Measurements from ENCODE around the gene WIPI1. TPM values are rescaled to one million over a fixed set of nuclear protein-coding genes. Genes with fewer than 3 reads are reported as not detected.
"Not testable (repeated sequence)": the region's sequence is repeated elsewhere in the genome, so short reads cannot be mapped to it uniquely, and the experiment has no call there.

WIPI1 gene
- total RNA-seq, 1 experiment from 2014 or later, result 33.6 TPM

DNA sequence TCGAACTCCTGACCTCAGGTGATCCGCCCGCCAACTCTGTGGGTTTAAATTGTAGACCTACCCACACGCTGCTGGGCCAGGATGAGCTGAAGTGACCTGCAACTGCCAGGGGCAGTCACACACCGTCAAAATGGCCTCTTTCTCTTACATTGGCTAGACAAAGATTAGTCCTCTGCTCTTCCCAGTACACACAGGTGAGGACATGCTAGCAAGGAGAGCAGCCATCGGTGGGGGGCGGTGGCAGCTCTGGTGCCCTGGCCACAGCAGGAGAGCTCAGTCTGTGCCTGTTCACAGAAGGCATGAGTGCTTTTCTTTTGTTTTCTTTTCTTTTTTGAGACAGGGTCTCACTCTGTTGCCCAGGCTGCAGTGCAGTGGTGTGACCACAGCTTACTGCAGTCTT is 29.7 kb downstream of the WIPI1 start:
- no peak for DNase-seq (ENCODE audit: low read depth)
- in situ Hi-C loops (cut with HindIII; ENCODE audit: low pct_unique_long_range_greater_than_20kb, low sequenced_read_pairs), result no loop called here

DNA sequence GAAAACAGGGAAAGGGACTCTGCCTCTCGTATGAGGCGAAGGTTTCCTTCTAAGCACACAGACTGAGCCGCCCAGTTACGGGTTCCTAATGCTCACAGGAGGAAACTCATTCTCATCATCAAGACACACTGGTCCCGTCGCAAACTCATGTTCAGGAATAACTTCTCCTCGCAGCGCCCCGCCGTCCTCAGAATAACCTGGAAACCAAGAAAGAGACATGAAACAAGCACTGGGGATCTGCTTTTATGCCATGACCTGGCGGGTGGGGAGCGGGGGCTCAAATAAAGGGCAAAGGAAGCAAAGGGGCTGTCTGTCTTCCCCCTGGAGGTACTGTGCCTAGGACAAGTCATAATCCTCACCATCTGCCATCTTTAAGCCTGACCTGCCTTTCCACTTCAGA is 31.3 kb downstream of the WIPI1 start:
- DNase-seq (ENCODE audit: low read depth), result no peak
- in situ Hi-C loops (cut with HindIII; ENCODE audit: low pct_unique_long_range_greater_than_20kb, low sequenced_read_pairs), result no loop called here

DNA sequence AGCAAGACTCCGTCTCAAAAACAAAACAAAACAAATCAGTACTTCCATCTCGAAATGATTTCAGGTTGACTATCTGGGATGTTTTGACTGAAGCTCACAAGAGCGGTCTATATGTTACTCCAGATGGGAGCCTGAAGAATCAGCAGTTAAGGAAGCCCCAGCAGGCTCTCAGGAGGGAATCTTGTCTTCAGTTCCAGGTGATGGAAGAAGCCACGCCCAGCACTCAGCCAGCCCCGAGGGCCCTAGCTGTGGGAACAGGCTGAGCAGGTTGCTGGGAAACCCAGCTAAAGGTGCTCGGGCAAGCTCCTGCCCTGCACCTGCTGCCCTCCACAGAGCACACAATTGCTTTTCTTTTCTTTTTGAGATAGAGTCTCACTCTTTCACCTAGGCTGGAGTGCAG is 32.4 kb downstream of the WIPI1 start:
- DNase-seq (ENCODE audit: low read depth), result no peak
- in situ Hi-C loops (cut with HindIII; ENCODE audit: low pct_unique_long_range_greater_than_20kb, low sequenced_read_pairs), result no loop called here

DNA sequence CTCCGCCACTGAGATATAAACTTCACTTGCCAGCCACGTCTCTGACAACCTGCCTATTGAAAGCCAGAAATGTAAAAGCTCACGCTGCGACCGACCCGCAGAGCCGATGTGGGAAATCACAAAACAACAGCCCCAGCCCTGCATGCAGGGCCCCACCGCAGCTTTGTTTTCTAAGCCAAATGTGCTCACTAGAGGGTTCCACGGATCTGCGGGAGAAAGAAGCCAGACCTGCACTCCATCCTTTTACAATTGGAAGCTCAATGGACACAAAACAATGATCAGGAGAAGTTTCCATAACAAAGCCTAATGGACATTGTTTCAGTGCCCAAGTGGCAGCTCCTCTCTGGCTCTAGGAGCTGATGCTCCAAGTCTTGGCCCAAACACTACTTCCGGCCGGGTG is 33.1 kb downstream of the WIPI1 start:
- in situ Hi-C loops (cut with HindIII; ENCODE audit: low pct_unique_long_range_greater_than_20kb, low sequenced_read_pairs), result no loop called here
- no peak for DNase-seq (ENCODE audit: low read depth)

DNA sequence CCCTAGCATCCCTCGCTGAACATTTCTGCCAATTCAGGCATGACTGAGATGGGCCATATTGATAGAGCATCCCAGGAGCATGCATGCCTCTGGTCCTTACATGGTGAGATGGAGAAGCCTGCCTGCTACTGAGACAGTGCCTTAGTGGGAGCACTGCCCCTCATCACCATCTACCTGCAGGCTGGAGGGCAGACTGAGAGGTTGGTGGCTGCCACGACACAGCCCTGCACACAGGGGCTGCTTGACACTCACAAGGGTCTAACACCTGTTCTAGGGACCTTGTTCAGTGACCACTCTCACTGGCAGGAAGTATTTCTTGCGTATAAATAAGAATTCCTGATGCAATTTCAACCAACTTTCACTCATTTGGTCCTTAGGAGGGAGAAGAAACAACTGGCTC is 34.0 kb downstream of the WIPI1 start:
- in situ Hi-C loops (cut with HindIII; ENCODE audit: low pct_unique_long_range_greater_than_20kb, low sequenced_read_pairs), result no loop called here
- DNase-seq (ENCODE audit: low read depth), result no peak

DNA sequence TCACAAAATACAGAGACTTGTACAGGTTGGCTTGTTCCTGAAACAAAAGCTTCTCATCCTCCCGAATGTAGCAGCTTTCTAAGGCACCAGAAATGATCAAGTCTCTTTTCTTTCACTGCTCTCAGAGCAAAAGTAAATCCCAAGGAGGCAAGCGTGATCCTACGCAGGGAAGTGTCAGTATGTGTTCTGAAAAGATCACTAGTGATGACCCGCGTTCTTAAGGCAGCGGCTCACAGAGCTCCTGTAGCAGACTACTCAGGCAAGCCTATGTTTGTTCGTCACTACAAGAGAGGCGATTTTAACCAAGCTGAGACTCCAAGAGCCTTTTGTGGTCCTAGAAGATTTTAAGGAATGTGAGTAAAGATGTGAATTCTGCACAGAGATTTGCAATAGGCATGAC is 34.5 kb downstream of the WIPI1 start:
- in situ Hi-C loops (cut with HindIII; ENCODE audit: low pct_unique_long_range_greater_than_20kb, low sequenced_read_pairs), result no loop called here
- no peak for DNase-seq (ENCODE audit: low read depth)

DNA sequence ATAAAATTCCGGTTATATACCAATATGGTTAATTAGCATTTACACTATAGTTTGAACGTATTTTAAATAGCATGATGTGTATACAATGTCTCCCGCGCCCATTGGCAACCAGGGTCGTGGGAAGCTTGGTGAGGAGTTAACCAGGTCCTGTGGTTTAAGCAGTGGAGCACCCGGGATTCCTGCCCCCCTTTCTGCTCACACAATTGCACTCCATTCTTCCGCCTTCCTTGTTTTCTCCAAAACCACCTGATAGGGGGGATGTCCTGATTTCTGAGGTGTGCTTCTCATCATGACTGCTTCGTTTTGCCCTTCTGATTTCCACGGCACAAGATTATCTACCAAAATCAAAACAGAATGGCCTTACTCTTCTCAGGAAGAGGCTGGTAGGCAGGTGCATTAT is 35.8 kb downstream of the WIPI1 start:
- in situ Hi-C loops (cut with HindIII; ENCODE audit: low pct_unique_long_range_greater_than_20kb, low sequenced_read_pairs), result no loop called here
- no peak for DNase-seq (ENCODE audit: low read depth)

DNA sequence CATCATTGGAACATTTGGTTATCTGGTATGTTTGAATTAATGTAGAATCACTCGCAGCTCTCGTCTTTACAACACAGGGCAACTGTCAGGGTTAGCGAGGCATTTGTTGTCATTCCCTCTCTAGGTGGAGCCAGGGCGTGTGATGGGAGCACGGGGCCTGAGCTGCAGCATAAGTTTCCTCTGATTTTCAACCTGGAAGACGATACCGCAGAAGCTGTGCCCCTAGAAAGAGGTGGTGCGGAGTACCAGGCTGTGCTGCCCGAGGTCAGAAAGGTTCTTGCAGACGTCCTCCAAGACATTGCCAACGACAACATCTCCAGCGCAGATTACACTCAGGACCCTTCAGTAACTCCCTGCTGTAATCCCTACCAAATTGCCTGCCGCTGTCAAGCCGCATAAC is 37.2 kb downstream of the WIPI1 start:
- DNase-seq (ENCODE audit: low read depth), result no peak
- in situ Hi-C loops (cut with HindIII; ENCODE audit: low pct_unique_long_range_greater_than_20kb, low sequenced_read_pairs), result no loop called here

DNA sequence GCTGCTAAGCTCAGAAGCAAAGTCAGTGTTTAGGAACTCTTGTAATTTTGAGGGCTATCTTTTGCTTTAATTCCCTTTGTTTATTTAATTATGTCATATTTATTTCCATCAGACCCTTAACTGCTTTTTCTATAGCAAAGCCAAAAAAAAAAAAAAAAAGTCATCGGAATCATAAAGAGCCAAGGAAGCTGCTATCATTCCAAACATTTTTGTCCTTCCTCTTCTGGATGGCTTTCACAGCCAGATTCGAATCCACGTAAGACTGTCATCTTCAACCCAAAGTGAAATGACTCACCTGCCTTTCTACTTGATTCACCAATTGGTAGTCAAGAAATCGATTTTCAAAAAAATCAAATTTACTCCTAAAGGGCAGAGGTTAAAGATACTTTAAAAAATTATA is 38.4 kb downstream of the WIPI1 start:
- in situ Hi-C loops (cut with HindIII; ENCODE audit: low pct_unique_long_range_greater_than_20kb, low sequenced_read_pairs), result no loop called here
- no peak for DNase-seq (ENCODE audit: low read depth)

DNA sequence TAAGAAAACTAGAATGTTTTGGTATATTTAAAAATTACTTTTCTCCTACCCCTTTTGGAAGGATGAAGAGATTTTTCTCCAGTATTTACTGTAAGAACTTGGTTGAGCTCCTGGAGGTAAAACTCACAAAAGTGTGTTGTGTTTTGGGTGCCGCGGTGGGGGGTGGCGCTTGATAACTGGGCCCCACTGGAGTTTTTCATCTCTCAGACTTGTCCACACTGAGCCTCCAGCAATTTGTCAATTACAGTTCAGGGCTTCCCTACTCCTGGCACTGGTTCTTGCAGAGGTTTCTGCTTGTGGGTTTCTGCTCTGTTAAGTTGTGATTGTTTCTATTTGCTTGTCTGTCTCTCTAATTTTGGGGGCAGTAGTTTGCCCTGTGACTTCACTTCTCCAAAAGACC is 40.0 kb downstream of the WIPI1 start:
- DNase-seq (ENCODE audit: low read depth), result no peak
- in situ Hi-C loops (cut with HindIII; ENCODE audit: low pct_unique_long_range_greater_than_20kb, low sequenced_read_pairs), result no loop called here

DNA sequence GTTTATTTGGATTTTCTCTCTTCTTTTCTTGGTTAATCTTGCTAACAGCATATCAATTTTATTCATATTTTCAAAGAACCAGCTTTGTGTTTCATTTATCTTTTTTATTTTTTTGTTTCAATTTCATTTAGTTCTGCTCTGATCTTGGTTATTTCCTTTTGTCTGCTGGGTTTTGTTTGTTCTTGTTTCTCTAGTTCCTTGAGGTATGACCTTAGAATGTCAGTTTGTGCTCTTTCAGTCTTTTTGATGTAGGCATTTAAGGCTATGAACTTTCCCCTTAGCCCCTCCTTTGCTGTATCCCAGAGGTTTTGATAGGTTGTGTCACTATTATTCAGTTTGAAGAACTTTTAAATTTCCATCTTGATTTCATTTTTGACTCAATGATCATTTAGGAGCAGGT is 42.4 kb downstream of the WIPI1 start:
- in situ Hi-C loops (cut with HindIII; ENCODE audit: low pct_unique_long_range_greater_than_20kb, low sequenced_read_pairs); DNase-seq (ENCODE audit: low read depth): not testable (repeated sequence)

DNA sequence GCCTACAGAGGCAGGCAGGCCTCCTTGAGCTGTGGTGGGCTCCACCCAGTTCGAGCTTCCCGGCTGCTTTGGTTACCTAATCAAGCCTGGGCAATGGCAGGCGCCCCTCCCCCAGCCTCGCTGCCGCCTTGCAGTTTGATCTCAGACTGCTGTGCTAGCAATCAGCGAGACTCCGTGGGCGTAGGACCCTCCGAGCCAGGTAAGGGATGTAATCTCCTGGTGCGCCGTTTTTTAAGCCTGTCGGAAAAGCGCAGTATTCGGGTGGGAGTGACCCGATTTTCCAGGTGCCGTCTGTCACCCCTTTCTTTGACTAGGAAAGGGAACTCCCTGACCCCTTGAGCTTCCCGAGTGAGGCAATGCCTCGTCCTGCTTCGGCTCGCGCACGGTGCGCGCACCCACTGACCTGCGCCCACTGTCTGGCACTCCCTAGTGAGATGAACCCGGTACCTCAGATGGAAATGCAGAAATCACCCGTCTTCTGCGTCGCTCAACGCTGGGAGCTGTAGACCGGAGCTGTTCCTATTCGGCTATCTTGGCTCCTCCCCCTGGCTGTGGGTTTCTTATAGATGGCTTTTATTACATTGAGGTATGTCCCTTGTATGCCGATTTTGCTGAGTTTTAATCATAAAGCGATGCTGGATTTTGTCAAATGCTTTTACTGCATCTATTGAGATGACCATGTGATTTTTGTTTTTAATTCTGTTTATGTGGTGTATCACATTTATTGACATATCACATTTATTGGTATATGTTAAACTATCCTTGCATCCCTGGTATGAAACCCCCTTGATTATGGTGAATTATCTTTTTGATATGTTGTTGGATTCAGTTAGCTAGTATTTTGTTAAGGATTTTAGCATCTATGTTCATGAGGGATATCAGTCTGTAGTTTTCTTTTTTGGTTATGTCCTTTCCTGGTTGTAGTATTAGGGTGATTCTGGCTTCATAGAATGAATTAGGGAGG is 43.4 kb downstream of the WIPI1 start:
- DNase-seq (ENCODE audit: low read depth), result not testable (repeated sequence)

DNA sequence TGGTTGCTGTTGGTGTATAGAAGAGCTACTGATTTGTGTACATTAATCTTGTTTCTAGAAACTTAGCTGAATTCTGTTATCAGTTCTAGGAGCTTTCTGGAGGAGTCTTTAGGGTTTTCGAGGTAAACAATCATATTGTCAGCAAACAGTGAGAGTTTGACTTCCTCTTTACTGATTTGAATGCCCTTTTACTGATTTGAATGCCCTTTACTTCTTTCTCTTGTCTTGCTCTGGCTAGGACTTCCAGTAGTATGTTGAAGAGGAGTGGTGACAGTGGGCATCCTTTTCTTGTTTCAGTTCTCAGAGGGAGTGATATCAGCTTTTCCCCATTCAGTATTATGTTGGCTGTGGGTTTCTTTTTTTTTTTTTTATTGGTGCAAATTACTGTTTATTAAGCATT is 49.6 kb downstream of the WIPI1 start:
- in situ Hi-C loops (cut with HindIII; ENCODE audit: low pct_unique_long_range_greater_than_20kb, low sequenced_read_pairs); DNase-seq (ENCODE audit: low read depth): not testable (repeated sequence)

More for the DNA sequence above, 43.4 kb downstream of the WIPI1 start:
- in situ Hi-C loops (cut with HindIII; ENCODE audit: low pct_unique_long_range_greater_than_20kb, low sequenced_read_pairs), result not testable (repeated sequence)

DNA sequence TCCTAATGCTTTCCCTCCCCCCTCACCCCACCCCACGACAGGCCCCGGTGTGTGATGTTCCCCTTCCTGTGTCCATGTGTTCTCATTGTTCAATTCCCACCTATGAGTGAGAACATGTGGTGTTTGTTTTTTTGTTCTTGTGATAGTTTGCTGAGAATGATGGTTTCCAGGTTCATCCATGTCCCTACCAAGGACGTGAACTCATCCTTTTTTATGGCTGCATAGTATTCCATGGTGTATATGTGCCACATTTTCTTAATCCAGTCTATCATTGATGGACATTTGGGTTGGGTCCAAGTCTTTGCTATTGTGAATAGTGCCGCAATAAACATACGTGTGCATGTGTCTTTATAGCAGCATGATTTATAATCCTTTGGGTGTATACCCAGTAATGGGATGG is 53.5 kb downstream of the WIPI1 start:
- in situ Hi-C loops (cut with HindIII; ENCODE audit: low pct_unique_long_range_greater_than_20kb, low sequenced_read_pairs); DNase-seq (ENCODE audit: low read depth): not testable (repeated sequence)

DNA sequence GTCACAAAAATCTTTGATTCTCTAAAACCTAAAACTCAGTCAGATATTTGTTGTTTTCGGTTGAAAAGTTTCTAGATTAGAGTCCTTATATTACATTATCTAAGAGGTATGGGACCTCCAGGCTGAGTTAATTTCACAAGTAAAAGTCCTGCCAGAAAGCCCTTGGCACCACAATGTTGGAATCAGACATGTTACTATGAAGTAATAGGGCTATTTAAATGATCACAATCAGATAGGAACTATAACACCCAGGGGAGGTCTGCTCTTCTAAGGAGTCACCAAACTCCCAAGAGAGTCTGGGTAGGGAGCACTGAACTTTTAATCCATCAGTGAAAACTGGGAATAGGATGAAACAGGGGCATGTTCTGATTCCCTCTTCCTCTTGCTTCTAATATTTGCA is 54.2 kb downstream of the WIPI1 start:
- in situ Hi-C loops (cut with HindIII; ENCODE audit: low pct_unique_long_range_greater_than_20kb, low sequenced_read_pairs), result no loop called here

DNA sequence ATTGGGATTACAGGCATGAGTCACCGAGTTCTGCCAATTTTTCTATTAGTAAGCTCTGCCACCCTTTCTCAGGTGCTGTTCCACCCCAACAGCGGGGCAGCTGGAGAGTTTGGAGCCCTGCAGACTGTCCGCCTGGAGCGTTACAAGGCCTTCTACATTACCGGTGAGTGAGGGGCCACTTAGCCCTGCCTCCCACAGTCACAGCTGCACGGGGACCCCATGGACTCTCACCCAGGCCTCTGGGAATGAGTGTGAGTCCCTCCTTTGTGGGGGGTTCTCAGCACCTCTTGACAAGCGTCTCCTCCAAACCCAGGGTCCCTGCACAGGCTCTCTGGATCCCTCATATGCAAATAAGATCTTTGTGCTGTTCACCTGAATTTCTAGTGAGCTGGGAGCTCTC is 56.0 kb downstream of the WIPI1 start:
- no peak for DNase-seq (ENCODE audit: low read depth)
- in situ Hi-C loops (cut with HindIII; ENCODE audit: low pct_unique_long_range_greater_than_20kb, low sequenced_read_pairs), result no loop called here

More for the DNA sequence above, 54.2 kb downstream of the WIPI1 start:
- DNase-seq (ENCODE audit: low read depth), result no peak

DNA sequence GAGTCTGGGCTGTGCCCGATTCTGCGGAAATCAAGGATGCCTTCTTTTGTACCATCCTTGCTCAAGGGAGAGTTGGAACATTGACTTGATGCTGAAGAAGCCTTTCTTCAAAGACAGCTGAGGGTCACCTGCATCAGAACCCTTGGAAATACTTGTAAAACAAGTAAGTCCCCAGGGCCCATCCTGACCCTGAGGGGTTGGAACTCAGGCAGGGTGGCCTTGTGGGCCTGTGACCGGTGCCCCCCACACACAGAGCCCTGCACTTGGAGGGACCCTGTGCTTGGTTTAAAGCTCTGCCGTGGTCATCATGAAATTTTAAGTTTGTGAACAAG is 56.9 kb downstream of the WIPI1 start:
- no peak for DNase-seq (ENCODE audit: low read depth)
- in situ Hi-C loops (cut with HindIII; ENCODE audit: low pct_unique_long_range_greater_than_20kb, low sequenced_read_pairs), result no loop called here

DNA sequence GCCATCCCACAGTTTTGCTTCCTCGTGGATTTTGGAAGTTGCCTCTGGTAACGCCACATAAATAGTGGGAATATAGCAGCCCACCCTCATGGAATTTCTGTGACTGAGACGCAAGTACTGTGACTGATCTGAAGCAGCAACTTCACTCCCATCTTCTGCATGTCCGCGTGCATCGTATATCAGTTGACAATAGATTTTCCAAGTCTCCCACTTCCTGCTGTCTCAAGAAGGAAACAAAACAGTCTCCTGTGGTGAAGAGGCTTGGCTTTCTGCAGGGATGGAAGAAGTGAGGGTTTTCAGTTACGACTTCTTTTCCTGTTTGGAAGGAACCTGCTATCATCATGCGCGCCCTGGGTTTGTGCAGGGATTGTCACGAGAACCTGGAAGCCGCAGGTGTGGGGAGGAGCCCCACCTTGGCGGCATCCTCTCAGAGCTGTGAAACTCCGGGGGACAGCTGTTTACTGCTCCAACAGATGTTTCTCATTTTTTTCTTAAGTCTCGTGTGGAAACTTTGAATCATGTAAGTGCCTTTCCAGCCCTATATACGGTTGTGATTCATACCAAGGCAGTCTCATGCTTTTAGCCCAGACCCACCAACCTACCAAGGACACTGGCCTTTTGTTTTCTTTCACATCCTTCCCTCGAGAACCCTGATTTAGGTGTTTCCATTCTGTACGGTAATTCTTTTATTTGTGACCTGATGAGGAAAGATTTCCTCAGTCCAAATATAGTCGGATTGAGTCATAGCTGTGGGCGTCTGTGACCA is 57.5 kb downstream of the WIPI1 start:
- in situ Hi-C loops (cut with HindIII; ENCODE audit: low pct_unique_long_range_greater_than_20kb, low sequenced_read_pairs), result no loop called here
- no peak for DNase-seq (ENCODE audit: low read depth)
